Measurements from ENCODE around the gene OR2V2. TPM values are rescaled to one million over a fixed set of nuclear protein-coding genes. Genes with fewer than 3 reads are reported as not detected.

OR2V2 gene
- total RNA-seq, 4 donors from 2014 or later = 0.08 TPM; not detected in 3

DNA sequence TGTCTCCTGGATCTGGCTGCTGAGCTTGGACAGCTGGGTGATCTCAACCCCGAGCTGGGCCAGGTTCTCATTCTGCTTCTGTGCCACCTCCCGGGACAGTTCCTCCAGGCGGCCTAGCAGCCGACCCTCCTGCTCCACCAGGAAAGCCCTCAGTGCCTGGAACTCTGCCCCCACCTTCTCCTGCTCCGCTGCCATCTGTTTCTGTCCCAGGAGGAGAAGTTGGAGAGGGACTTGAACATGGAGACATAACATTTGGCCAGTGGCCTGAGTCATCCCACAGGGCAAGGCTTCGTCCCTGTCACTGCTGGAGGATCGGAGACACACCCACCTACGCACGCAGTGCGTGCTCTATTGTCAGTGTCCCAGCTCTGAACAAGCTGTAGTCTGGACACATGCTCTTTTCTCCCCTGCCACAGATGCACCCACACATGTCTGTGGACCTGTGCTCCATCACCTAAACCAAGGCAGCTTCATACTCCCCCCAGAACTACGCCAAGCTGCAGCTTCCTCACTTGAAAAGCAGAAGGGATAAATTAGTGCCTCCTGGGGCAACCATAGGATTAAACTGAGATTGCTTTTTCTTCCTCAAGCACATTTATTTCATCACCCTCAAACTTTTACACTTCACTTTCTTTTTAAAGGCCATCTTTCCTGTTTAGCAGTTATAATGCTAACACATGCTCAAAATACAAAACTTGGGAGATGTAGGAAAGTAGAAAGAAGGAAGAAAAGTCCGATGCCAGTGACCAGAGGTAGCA, 52.7 kb downstream of the OR2V2 start:
- peaks cover 0 to 19% (median under 1%) of the 10 kb centered on the region in 3 donors for H3K4me1 ChIP-seq
- no peak for TF ChIP-seq POLR2A (IDR thresholded peaks at IDR 0.05)
- TF ChIP-seq CTCF (IDR thresholded peaks at IDR 0.05) = no peak
- TF ChIP-seq POLR2AphosphoS5 (IDR thresholded peaks at IDR 0.05) = no peak
- no peak for TF ChIP-seq EP300 (IDR thresholded peaks at IDR 0.05)
- no peaks in the 10 kb centered on the region for H3K9me3 ChIP-seq
- no peaks in the 10 kb centered on the region for H3K27me3 ChIP-seq
- WGBS, 2 donors (ENCODE audit: low coverage in 1 of 2) = 80 to 88% methylated on average over 6 to 10 of the region's 12 CpGs
- no peak overlapping the region for H3K27ac ChIP-seq
- H3K4me3 ChIP-seq = no peak overlapping the region
- no peak for ATAC-seq
- H3K36me3 ChIP-seq = no peaks in the 10 kb centered on the region

- H3K4me1 ChIP-seq = peaks cover 0 to 27% (median 8%) of the 10 kb centered on the region in 3 donors
- no peaks in the 10 kb centered on the region for H3K27me3 ChIP-seq
- H3K9me3 ChIP-seq = no peaks in the 10 kb centered on the region
- no peak overlapping the region for H3K27ac ChIP-seq
- ATAC-seq = no peak
- no peak overlapping the region for H3K4me3 ChIP-seq
- H3K36me3 ChIP-seq = no peaks in the 10 kb centered on the region
- TF ChIP-seq EP300 (IDR thresholded peaks at IDR 0.05) (no peak), CTCF (IDR thresholded peaks at IDR 0.05) (no peak), POLR2AphosphoS5 (IDR thresholded peaks at IDR 0.05) (no peak), POLR2A (IDR thresholded peaks at IDR 0.05) (no peak)
- WGBS, 2 donors (ENCODE audit: low coverage in 1 of 2) = 60 to 90% methylated on average over 1 to 2 of the region's 4 CpGs
Observed at GRCh38 chr5:181200816-181201215, 53.4 kb downstream of the OR2V2 start.

DNA sequence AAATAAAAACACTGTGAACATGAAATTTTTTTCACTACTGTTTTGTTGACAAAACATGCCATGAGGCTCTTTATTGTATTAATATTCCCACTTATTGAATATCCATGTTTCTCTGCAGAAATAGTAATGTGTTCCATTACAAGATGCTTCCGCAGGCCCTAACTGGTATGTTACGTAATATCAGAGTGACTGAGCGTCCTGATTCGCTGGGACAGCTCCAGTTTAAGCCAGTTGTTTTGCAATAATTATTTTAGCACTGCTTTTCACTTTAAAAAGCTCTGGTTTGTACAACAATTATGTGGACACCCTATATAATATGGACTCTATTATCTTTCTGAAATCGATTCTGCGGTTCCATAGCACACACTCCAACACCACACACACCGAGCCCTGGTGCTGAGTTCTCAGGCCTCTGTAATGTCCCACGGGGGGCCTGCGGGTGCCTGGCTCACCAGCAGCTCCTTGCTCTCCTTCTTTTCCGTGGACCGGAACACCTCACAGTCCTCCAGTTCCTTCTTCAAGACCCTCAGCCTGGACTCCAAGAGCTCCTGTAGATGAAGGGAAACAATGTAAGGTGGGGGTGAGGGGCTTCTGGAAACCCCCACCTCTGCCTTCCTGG, 55.8 kb downstream of the OR2V2 start:
- TF ChIP-seq EP300 (IDR thresholded peaks at IDR 0.05) = no peak
- no peak for TF ChIP-seq POLR2A (IDR thresholded peaks at IDR 0.05)
- TF ChIP-seq CTCF (IDR thresholded peaks at IDR 0.05) = no peak
- TF ChIP-seq POLR2AphosphoS5 (IDR thresholded peaks at IDR 0.05) = no peak
- Histone ChIP-seq H3K36me3 (no peaks in the 10 kb centered on the region), H3K4me1 (peaks cover 0 to 42% (median 14%) of the 10 kb centered on the region in 3 donors), H3K4me3 (peak overlapping the region in 1 of 2 donors; percentile 78), H3K27me3 (no peaks in the 10 kb centered on the region), H3K9me3 (no peaks in the 10 kb centered on the region), H3K27ac (peak overlapping the region in 3 of 4 donors; percentile 89 to 90 (median 90))
- ATAC-seq = no peak
- 72 to 100% methylated on average over 6 of the region's 11 CpGs for WGBS, 2 donors (ENCODE audit: low coverage in 1 of 2)

GRCh38 chr5:181203777-181204112, 56.4 kb downstream of the OR2V2 start:
- no peak for TF ChIP-seq POLR2A (IDR thresholded peaks at IDR 0.05)
- TF ChIP-seq CTCF (IDR thresholded peaks at IDR 0.05) = no peak
- no peak for TF ChIP-seq POLR2AphosphoS5 (IDR thresholded peaks at IDR 0.05)
- no peak for TF ChIP-seq EP300 (IDR thresholded peaks at IDR 0.05)
- Histone ChIP-seq H3K4me3 (peak overlapping the region in 1 of 2 donors; percentile 78), H3K27ac (peak overlapping the region in 3 of 4 donors; percentile 89 to 90 (median 90)), H3K27me3 (no peaks in the 10 kb centered on the region), H3K4me1 (peaks cover 0 to 42% (median 14%) of the 10 kb centered on the region in 3 donors), H3K9me3 (no peaks in the 10 kb centered on the region), H3K36me3 (no peaks in the 10 kb centered on the region)
- no peak for ATAC-seq
- WGBS, 2 donors (ENCODE audit: low coverage in 1 of 2) = 90% methylated on average over 2 of the region's 17 CpGs; no CpG with 5 or more reads in 1 of the 2 donors

All from gastroesophageal sphincter (tissue), 4 donors.